ENCODE data around the gene FMN1.
A peak's percentile ranks its signal among the peaks of the same experiment; 100 is the strongest.
"Not testable (repeated sequence)": the region's sequence is repeated elsewhere in the genome, so short reads cannot be mapped to it uniquely, and the experiment has no call there.

FMN1 gene

DNA sequence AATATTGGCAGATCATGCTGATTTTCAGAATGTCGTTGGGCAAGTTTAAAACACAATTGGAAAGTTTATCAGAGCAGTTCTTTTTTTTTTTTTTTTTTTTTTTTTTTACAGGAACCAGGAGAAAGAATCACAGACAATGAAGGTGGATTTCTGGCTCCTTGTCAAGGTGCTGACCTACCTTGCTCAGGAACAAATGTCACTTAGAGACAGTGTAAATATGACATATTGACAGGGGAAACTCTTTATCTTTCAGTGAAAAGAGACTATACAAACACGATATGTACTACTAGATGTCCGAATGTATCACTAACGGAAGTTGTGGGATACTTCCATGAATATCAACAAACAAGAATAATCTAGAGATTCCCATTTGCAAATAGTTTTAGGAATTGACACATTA is 237.3 kb downstream of the FMN1 start:
- DNase-seq = no peak

DNA sequence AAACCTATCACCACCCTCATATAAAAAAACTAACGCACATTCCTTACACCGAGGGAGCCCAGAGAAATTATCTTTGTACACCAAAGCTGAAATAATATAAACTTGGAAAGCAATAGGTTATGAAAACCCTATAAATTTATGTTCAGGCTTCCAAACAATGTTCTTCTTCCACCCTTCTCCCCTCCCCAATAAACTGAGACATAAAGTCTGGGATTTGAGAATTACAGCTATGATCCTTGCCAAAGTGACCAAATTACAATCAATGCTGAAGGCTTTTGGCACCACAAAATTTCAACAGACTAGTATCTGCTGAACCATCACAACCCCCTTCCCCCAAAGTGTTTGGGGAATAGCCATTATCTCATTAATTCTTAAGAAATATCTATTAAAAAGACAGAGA is 237.8 kb downstream of the FMN1 start:
- DNase-seq = no peak

GRCh38 chr15:32956006-32956405 is 238.5 kb downstream of the FMN1 start:
- peak; percentile 1 for DNase-seq

DNA sequence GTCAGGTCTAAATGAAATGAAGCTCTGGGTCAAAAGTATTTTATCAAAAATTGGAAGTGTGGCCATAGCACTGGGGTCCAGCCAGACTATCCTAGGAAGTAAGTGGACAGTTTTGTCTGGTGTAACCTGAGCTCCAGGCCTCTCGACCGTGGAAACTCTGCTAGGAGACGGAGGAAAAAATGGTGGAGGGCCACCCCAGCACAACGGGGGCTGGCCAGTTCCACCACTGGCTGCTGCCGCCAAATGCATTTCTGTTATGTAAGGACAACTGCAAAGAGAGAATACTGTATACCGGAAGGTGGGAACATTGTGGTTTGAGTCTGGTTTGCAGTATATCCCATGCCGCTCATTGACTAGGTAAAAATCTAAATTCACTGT is 241.0 kb downstream of the FMN1 start:
- no peak for DNase-seq

- no peak for DNase-seq
Observed at GRCh38 chr15:32952901-32953532, 241.5 kb downstream of the FMN1 start.

GRCh38 chr15:32951736-32952464 is 242.6 kb downstream of the FMN1 start:
- no peak for DNase-seq

GRCh38 chr15:32950051-32950450 is 244.5 kb downstream of the FMN1 start:
- DNase-seq = not testable (repeated sequence)

DNA sequence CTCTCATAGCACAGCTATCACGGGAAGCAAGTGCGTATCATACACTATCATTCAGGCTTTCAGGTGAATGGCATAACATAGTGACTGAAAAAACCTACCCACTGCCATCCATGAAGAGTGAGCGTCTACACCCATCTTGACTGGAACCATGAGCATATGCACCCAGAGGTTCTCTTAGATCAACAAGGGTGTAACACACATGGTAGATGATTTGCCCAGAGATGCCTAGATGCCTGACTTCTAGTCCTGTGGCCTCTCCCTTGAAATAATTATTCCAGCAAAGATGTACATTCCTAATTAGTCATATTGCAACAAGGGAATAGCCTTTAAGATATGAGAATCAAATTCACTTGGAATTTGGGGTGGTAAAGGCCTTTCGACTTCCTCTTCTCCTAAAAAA is 248.3 kb downstream of the FMN1 start:
- no peak for DNase-seq

- no peak for DNase-seq
Observed at GRCh38 chr15:32944431-32944830, 250.1 kb downstream of the FMN1 start.

DNA sequence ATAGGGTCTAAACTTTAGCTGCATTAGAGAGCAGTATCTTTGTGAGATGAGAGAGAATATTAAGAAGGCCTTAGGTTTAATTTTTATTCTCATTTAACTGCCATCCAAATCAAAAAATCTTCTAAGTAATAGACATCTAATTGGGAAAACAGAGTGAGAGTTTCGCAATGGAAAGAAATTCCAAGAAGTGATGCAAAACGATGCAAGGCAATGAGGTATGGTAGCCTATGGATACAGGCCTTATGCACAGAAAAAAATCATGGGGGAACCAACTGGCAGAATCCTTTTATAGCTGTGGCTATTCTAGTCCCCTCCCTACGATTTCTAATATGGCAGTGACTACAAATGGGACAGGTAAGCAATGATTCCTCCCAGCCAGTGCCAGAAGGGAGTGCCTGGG is 250.8 kb downstream of the FMN1 start:
- no peak for DNase-seq

DNA sequence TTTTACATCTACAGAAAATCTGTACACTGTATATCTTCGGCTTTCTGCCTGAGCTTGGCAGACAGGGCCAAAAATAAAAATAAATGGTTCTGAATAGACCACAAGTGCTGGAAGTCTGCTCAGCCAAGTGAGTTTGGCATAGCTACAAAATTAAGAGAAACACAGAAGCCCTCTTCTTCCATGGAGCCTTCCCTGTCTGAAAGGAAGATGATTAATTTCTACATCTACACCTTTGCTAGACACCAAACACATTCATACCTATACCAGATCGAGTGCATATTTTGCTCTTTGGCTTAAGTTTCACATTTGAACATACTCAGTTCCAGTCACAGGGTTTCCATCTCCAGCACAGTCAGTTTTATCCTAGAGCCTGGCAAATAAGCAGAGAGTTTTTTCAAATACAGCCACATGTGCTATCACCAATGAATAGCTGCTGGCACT is 252.1 kb downstream of the FMN1 start:
- DNase-seq = no peak

- DNase-seq = no peak
Observed at GRCh38 chr15:32941823-32942222, 252.7 kb downstream of the FMN1 start.

- no peak for DNase-seq
Observed at GRCh38 chr15:32936976-32937375, 257.5 kb downstream of the FMN1 start.

DNA sequence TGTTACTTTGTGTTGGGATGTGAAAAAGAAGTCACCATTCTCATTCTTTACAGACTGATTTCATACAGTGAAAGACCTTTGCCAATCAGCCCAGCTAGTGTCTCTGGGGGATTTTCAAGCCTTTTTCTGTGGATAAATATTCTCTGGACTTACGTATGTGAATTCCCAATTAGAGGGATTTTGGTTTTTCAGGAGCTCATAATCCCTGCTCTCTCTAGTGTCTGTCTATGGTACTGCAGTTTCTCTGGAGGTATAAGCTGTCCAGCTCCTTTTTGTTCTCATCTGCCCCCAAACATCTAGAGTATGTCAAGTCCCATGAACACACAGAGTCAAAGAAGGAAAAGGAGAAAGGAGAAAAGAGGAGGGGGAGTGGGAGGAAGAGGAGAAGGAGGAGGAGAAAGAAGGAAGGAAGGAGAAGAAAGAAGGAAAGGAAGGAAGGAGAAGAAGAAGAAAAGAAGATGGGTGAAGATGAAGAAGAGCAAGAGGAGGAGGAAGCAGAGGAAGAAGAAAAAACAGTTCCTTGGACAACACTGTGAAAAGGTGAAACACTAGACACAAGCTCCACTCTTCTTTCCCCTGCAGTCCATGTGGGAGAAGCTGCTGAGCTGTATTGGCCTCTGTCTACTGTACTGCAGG is 258.1 kb downstream of the FMN1 start:
- no peak for DNase-seq

DNA sequence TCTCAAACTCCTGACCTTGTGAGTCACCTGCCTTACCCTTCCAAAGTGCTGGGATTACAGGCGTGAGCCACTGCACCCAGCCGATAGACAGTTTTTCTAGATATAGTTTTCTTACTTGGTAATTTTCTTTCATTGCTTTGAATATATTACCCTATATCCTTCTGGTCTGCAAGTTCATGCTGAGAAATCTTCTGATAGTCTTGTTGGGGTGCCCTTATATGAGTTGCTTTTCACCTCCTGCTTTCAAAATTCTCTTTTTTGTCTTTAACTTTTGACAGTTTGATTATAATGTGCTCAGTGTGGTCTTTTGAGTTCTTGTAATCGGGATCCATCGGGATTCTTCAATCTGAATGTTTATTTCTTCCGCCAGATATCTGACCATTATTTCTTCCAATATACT is 259.4 kb downstream of the FMN1 start:
- DNase-seq = no peak

DNA sequence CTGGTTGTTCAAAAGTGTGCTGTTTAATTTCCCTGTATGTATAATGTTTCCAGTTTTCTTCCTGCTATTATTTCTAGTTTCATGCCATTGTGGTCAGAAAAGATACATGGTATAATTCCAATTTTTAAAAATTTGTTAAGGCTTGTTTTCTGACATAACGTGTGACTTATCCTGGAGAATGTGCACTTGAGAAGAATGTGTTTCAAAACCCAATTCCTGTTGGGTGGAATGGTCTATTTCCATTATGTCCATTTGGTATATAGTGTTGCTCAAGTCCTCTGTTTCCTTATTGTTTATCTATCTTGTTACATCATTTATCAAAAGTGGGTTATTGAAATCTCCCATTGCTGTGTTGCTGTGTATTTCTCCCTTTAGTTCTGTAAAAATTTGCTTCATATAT is 261.3 kb downstream of the FMN1 start:
- no peak for DNase-seq

GRCh38 chr15:32928876-32929275 is 265.6 kb downstream of the FMN1 start:
- DNase-seq = no peak

GRCh38 chr15:32927124-32927523 is 267.4 kb downstream of the FMN1 start:
- no peak for DNase-seq

- DNase-seq = no peak
Observed at GRCh38 chr15:32923176-32923575, 271.3 kb downstream of the FMN1 start.

GRCh38 chr15:32922541-32922940 is 272.0 kb downstream of the FMN1 start:
- DNase-seq = no peak

GRCh38 chr15:32919749-32920414 is 274.6 kb downstream of the FMN1 start:
- no peak for DNase-seq

DNA sequence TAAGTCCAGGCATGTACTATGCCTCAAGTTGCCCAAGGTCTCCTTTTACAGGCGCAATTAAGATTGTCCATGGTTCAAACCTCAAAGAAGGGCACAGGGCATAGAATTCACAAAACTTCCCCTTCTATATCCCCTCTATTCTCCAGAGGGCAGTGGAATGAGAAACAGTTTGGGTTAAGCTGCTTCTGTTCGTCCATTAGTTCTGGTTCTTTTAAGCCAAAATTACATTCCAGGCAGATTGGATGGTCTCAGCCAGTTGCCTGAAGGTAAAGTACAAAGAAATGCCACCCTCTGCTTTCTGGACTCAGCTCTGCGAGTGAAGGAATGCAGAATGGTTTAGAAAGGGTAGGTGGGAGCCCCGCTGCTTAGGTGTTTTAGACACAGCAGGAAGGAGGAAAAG is 276.0 kb downstream of the FMN1 start:
- DNase-seq = no peak

GRCh38 chr15:32910839-32911238 is 283.7 kb downstream of the FMN1 start:
- DNase-seq = no peak

DNA sequence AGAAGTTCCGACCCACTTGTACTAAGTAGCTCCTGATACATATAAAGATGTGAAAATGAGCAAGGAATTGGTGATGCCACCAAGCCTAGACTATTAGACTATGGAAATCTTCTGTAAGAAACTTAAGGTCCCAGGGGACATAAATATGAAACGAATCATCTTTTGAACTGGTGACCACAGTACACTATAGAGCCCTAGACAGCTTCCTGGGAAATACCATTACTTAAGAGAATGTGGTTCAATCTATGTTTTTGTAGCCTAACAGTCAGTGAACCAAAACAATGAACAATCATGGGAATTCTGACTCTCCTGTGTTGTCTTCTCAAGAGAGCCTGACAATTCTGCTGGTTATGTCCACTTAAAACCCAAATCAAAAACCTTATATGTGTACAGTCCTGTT is 285.1 kb downstream of the FMN1 start:
- DNase-seq = no peak
